ENCODE data around the gene IFI30. TPM values are rescaled to one million over a fixed set of nuclear protein-coding genes. Genes with fewer than 3 reads are reported as not detected.

Gene IFI30
- polyA plus RNA-seq, 3 donors = 3,608 to 6,022 (median 4,550) TPM

DNA sequence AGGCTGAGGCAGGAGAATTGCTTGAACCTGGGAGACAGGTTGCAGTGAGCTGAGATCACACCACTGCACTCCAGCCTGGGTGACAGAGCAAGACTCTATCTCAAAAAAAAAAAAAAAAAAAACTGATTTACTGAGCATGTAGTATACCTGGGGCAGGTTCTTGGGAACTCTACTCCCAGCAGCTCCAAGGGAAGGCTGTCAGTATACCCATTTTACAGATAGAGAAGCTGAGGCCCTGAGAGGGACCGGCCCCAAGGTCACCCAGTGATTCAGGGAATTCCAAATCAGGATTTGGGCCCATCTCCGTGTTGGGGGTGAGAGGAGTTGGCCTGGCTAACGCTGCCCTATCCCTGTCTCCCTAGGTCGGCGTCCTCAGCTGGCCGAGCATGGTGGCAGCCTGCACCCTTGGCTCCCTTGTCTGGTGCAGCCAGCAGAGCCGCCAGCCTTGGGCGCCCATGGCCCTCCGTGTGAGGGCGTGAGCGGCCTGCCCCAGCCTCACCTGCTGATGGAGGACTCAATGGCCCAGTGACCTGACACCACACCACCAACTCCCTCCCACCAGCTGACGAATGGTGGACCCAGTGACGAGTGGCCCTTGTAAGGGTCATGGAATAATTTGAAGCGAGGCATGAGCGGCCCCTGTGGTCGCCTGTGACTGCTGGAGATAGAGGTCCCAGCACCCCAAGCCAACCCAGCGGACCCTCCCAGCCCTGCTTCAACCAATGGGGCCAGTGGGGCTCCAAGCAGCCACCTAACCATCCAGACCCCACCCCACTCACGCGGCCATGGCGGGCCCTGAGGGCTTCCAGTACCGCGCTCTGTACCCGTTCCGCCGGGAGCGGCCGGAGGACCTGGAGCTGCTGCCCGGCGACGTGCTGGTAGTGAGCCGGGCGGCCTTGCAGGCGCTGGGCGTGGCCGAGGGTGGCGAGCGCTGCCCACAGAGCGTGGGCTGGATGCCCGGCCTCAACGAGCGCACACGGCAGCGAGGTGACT, 18.2 kb upstream of the IFI30 start:
- H3K4me3 Mint-ChIP-seq = no peak overlapping the region
- H3K4me1 ChIP-seq (ENCODE audit: control insufficient read depth in 1 of 2, insufficient read depth in 2 of 2, low read length in 2 of 2) = peaks cover 31 to 46% of the 10 kb centered on the region in 2 donors
- peaks cover 8 to 18% of the 10 kb centered on the region in 2 donors for H3K36me3 Mint-ChIP-seq
- intact Hi-C loops (cut with micrococcal nuclease) = loop anchor here in 1 of 2 donors (10.0 kb wide), 1 partner anchor 49 kb away; the partner anchor contains the start of gene RAB3A
- WGBS (ENCODE audit: insufficient coverage) = 96% methylated on average over 31 of the region's 43 CpGs
- H3K79me2 ChIP-seq (ENCODE audit: insufficient read depth, low read length) = peaks cover 13% of the 10 kb centered on the region
- peaks cover 38% of the 10 kb centered on the region for H3K4me1 Mint-ChIP-seq
- H3K27ac Mint-ChIP-seq = no peak overlapping the region
- no peak overlapping the region for H3K4me3 ChIP-seq (replicated peaks in 1 of 3; ENCODE audit: low read depth in 2 of 3, low read length in 3 of 3)
- H3K27ac ChIP-seq (ENCODE audit: low read depth in 1 of 2, low read length in 2 of 2) = no peak overlapping the region
- peak in 1 of 3 donors; percentile 8 for DNase-seq
- H3K9ac ChIP-seq (ENCODE audit: insufficient read depth, low read length, poor library complexity, severe bottlenecking) = no peak overlapping the region
- no peaks in the 10 kb centered on the region for H3K9me3 Mint-ChIP-seq
- no peaks in the 10 kb centered on the region for H3K9me3 ChIP-seq (replicated peaks in 1 of 2; ENCODE audit: control insufficient read depth in 1 of 2, insufficient read depth in 1 of 2, low read length in 2 of 2)
- peaks cover 0 to 2% (median 1%) of the 10 kb centered on the region in 3 donors for H3K27me3 Mint-ChIP-seq (ENCODE audit: low read depth in 3 of 3)
- no peak overlapping the region for H3K4me2 ChIP-seq (replicated peaks; ENCODE audit: extremely low read depth, low read length, poor library complexity, severe bottlenecking)
- TF ChIP-seq, protein P1, sequence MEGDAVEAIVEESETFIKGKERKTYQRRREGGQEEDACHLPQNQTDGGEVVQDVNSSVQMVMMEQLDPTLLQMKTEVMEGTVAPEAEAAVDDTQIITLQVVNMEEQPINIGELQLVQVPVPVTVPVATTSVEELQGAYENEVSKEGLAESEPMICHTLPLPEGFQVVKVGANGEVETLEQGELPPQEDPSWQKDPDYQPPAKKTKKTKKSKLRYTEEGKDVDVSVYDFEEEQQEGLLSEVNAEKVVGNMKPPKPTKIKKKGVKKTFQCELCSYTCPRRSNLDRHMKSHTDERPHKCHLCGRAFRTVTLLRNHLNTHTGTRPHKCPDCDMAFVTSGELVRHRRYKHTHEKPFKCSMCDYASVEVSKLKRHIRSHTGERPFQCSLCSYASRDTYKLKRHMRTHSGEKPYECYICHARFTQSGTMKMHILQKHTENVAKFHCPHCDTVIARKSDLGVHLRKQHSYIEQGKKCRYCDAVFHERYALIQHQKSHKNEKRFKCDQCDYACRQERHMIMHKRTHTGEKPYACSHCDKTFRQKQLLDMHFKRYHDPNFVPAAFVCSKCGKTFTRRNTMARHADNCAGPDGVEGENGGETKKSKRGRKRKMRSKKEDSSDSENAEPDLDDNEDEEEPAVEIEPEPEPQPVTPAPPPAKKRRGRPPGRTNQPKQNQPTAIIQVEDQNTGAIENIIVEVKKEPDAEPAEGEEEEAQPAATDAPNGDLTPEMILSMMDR (IDR thresholded peaks at IDR 0.05) = no peak
- H4K20me1 ChIP-seq (ENCODE audit: insufficient read depth, low read length) = peaks cover 37% of the 10 kb centered on the region
- peaks cover 10 to 15% of the 10 kb centered on the region in 2 donors for H3K36me3 ChIP-seq (replicated peaks in 1 of 2; ENCODE audit: control insufficient read depth in 1 of 2, insufficient read depth in 2 of 2, low read length in 2 of 2)
- no peaks in the 10 kb centered on the region for H3K27me3 ChIP-seq (ENCODE audit: control insufficient read depth in 2 of 2, insufficient read depth in 2 of 2, low read length in 2 of 2)
- H2AFZ ChIP-seq (ENCODE audit: insufficient read depth, low read depth, low read length, poor library complexity, severe bottlenecking) = no peak overlapping the region

DNA sequence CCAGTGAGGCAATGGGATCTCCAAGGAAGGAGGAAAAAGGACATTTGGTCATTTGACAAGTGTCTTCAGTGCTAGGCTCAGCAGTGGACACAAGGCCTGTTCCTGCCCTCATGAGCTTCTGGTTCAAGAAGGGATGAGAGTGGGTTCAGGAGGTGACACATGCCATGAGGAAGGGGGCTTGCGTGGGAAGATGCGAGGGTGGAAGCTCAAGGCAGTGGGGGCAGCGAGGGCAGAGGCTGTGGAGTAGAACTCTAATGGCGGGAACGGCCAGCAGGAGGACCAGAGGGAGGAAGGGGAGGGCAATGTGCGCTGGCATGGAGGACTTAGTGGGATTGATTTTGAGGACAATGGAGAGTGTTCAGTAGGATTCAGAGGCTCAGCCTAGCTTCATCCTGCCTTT, 17.3 kb upstream of the IFI30 start:
- Histone ChIP-seq H3K27ac (ENCODE audit: low read depth in 1 of 2, low read length in 2 of 2) (no peak overlapping the region), H3K4me1 (ENCODE audit: control insufficient read depth in 1 of 2, insufficient read depth in 2 of 2, low read length in 2 of 2) (peaks cover 33 to 48% of the 10 kb centered on the region in 2 donors), H3K36me3 (replicated peaks in 1 of 2; ENCODE audit: control insufficient read depth in 1 of 2, insufficient read depth in 2 of 2, low read length in 2 of 2) (peaks cover 6 to 9% of the 10 kb centered on the region in 2 donors), H3K79me2 (ENCODE audit: insufficient read depth, low read length) (peaks cover 16% of the 10 kb centered on the region), H4K20me1 (ENCODE audit: insufficient read depth, low read length) (peaks cover 28% of the 10 kb centered on the region), H2AFZ (ENCODE audit: insufficient read depth, low read depth, low read length, poor library complexity, severe bottlenecking) (no peak overlapping the region), H3K27me3 (ENCODE audit: control insufficient read depth in 2 of 2, insufficient read depth in 2 of 2, low read length in 2 of 2) (no peaks in the 10 kb centered on the region), H3K9ac (ENCODE audit: insufficient read depth, low read length, poor library complexity, severe bottlenecking) (no peak overlapping the region), H3K4me2 (replicated peaks; ENCODE audit: extremely low read depth, low read length, poor library complexity, severe bottlenecking) (no peak overlapping the region), H3K4me3 (replicated peaks in 1 of 3; ENCODE audit: low read depth in 2 of 3, low read length in 3 of 3) (no peak overlapping the region), H3K9me3 (replicated peaks in 1 of 2; ENCODE audit: control insufficient read depth in 1 of 2, insufficient read depth in 1 of 2, low read length in 2 of 2) (no peaks in the 10 kb centered on the region)
- WGBS (ENCODE audit: insufficient coverage) = 94% methylated on average over 5 of the region's 6 CpGs
- Mint-ChIP-seq H3K9me3 (no peaks in the 10 kb centered on the region), H3K4me3 (no peak overlapping the region), H3K27me3 (ENCODE audit: low read depth in 3 of 3) (peaks cover 0 to 2% (median 1%) of the 10 kb centered on the region in 3 donors), H3K36me3 (peaks cover 8 to 12% of the 10 kb centered on the region in 2 donors), H3K4me1 (peaks cover 39% of the 10 kb centered on the region), H3K27ac (no peak overlapping the region)
- intact Hi-C loops (cut with micrococcal nuclease) = loop anchor here in 1 of 2 donors (10.0 kb wide), 1 partner anchor 49 kb away; the partner anchor contains the start of gene RAB3A
- TF ChIP-seq, protein P1 (IDR thresholded peaks at IDR 0.05) = no peak
- no peak for DNase-seq

Measured in CD14-positive monocyte (primary cell).